NCI-H82 (cell line): ENCODE measurements around the gene ZNF506.
"Not testable (repeated sequence)": the region's sequence is repeated elsewhere in the genome, so short reads cannot be mapped to it uniquely, and the experiment has no call there.

ENCODE experiments used
- DNase-seq: peaks from one replicate; lab custom pipeline; 2025; lab: John Stamatoyannopoulos, UW

The ZNF506 gene

GRCh38 chr19:19778666-19779065 is 42.9 kb downstream of the ZNF506 start:
- DNase-seq: no peak

GRCh38 chr19:19777692-19778091 is 43.9 kb downstream of the ZNF506 start:
- no peak for DNase-seq

- DNase-seq: peak; percentile 100
Observed at GRCh38 chr19:19776206-19777008, 45.1 kb downstream of the ZNF506 start.

- DNase-seq: no peak
Observed at GRCh38 chr19:19775891-19776205, 45.7 kb downstream of the ZNF506 start.

GRCh38 chr19:19774354-19775033 is 47.1 kb downstream of the ZNF506 start:
- DNase-seq: no peak

DNA sequence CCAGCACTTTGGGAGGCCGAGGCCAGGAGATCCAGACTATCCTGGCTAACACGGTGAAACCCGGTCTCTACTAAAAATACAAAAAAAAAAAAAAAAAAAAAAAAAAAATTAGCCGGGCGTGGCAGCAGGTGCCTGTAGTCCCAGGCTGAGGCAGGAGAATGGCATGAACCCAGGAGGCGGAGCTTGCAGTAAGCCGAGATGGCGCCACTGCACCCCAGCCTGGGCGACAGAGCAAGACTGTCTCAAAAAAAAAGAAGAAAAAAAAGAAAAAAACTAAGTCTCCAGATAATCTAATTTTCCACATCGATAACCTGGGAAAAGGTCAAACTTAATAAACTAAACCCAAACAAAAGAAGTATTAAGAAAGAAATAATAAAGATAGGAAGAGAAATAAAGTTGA is 49.6 kb downstream of the ZNF506 start:
- not testable (repeated sequence) for DNase-seq

GRCh38 chr19:19769971-19770370 is 51.6 kb downstream of the ZNF506 start:
- not testable (repeated sequence) for DNase-seq

DNA sequence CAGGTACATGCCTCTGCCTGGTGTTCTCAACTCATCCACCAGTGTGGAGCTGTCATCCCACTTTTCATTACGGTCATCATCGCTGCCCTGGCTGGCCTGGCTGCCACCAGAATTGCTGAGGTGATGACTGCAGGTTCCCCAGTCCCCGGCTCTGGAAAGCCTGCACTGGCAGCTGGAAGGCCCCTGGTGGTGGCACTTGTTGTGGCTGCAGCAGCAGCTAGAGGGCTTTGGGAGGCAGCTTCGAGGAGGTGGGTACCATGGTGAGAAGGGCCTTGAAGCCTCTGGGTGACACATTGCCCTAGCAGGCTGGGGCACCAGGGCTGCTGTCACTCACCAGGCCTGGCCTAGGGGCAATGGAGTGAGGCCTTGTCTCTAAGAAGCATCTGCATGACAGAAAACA is 63.4 kb downstream of the ZNF506 start:
- DNase-seq: peak; percentile 17

DNA sequence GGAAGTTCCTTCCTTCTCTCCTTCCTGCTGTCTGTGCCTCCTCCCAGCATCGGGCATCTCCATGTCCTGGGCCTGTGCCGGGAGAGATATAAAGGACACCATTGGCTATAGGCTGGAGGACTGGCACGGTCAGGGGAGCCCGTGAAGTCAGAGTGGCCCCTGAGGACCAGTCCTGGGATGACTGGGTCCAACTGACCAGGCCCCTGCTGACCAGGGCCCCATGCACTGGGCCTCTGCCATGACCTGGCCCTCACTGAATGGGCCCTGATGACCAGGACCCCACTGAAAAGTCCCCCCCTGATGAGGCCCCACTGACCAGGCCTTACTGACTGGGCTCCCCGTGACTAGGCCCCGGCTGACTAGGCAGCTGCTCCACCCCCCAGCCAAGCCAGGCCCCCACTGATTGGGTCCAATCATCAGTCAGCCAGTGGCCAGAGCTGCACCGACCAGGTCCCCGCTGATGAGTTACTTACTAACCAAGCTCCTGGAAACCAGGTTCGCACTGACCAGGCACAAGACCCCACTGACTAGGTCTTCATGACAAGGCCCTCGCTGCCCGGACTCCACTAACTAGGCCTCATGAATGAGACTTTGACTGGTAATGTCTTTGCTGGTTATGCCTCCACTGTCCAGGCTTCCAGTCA is 68.7 kb downstream of the ZNF506 start:
- DNase-seq: no peak

GRCh38 chr19:19751846-19752245 is 69.7 kb downstream of the ZNF506 start:
- DNase-seq: no peak

GRCh38 chr19:19750842-19751790 is 70.4 kb downstream of the ZNF506 start:
- no peak for DNase-seq

GRCh38 chr19:19749908-19750841 is 71.4 kb downstream of the ZNF506 start:
- DNase-seq: no peak

DNA sequence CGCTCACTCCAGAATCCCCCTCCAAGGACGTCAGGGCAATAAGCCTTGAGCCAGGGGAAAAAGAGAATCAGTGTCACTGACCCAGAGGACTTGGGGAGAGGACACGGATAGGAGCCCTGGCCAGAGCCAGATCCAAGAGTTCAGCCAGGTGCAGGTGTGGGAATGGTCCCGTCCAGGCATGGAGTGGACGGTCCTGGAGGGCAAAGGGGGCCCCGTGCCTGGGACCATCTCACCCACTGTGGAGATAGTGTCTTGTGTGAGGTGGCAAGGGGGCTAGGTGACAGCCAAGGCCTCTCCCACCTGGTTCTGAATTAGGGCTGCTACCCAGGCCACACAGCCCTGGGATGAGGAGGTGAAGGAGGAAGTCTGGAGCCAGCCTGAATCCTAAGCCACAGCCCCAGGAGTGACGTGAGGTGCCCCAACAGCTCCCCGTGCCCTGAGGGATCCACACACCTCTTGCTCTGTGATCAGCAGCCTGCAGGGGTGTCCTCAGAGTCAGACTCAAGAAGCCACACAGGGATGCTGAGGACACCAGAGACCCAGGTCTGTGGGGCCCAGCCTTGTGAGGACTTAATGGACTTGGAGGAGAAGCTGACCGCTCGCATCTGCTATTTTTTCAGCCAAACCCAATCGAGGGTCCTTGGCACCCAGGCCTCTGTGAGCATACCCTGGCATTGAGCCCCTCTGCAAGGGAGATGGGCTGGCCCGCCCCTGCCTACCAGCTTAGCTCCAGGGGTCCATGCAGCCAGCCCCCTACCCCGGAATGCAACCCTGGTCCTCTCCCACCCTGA is 72.2 kb downstream of the ZNF506 start:
- no peak for DNase-seq

GRCh38 chr19:19748249-19748938 is 73.2 kb downstream of the ZNF506 start:
- DNase-seq: no peak

DNA sequence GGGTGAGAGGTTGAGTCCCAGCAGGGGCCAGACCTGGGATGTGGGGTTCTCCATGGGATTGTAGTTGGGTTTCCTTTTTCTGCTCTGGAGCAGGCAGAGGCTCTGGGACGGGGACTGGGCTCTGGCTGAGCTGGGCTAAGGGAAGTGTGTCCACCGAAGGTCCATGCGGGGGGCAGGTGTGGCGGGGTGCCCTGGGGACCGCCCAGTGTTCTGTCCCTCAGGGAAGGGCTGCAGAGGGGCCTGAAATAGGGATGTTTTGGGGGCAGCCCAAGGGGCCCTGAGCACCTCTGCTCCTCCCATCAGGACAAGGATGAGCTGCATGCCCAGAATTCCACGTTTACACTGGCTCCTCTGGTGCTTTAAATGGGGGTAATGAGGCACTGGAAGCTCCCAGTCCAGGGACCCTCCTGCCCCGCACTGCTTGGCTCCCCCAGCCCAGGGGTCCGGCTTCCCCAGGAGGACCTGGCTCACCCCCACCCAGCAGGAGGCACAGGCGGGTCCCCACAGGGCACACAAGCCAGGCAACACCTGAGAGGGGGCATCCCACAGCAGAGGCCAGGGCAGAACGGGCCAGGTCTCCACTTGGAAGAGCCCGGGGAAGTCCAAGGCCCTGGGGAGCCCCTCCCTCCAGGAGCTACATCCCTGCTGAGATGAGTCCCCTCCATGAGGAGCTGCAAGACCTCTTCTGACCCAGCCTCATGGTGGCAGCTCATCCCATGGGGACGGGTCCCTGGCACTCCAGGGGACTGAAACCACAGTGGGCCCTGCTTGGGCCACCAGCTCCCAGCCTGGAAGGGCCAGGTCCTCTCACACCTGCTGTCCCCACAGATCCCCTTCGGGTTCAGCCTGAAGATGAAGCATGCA is 74.0 kb downstream of the ZNF506 start:
- no peak for DNase-seq

- peak; percentile 21 for DNase-seq
Observed at GRCh38 chr19:19746286-19747213, 75.0 kb downstream of the ZNF506 start.
